Measurements from ENCODE around the gene LBP. TPM values are rescaled to one million over a fixed set of nuclear protein-coding genes. Genes with fewer than 3 reads are reported as not detected.

LBP gene
- total and polyA plus RNA-seq, 2 experiments from 2014 or later = 0.10 to 0.19 TPM

- TF ChIP-seq ETS1 (IDR thresholded peaks at IDR 0.05) = no peak
Measured at GRCh38 chr20:38331245-38331644, 15.0 kb upstream of the LBP start (continued).

DNA sequence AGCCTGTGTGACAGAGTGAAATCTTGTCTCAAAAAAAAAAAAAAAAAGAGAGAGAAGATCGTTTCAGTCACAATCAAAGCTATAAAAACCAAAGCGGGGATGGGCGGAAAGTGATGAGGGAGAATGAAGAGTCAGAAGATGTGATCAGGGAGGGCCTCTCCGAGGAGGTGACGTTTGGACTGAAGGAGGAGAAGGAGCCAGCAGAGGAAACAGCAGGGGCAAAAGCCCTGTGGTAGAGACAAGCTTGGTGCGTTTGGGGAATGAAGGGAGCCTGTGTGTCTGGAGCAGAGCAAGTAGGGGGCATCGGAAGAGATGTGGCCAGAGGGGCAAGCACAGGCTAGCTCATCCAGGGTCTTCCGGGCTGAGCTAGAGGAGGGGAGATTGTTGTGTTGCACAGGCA is 14.5 kb upstream of the LBP start:
- DNase-seq (ENCODE audit: low spot score) (no peak), ATAC-seq (no peak)
- H3F3A ChIP-seq (replicated peaks; ENCODE audit: low read depth) = no peaks in the 10 kb centered on the region
- H2AFZ ChIP-seq = 0 out of 2 replicates have a peak overlapping the region, but pooled peaks have one; percentile 18
- no peaks in the 10 kb centered on the region for H4K20me1 ChIP-seq (replicated peaks; ENCODE audit: insufficient read depth)
- no peak overlapping the region for H3K27ac ChIP-seq (ENCODE audit: low read depth)
- no peak overlapping the region for H3K27ac Mint-ChIP-seq
- H3K9me3 Mint-ChIP-seq = no peaks in the 10 kb centered on the region
- no peaks in the 10 kb centered on the region for H3K36me3 Mint-ChIP-seq (ENCODE audit: low read depth)
- no peaks in the 10 kb centered on the region for H3K4me1 ChIP-seq (ENCODE audit: insufficient read depth)
- H3K27me3 ChIP-seq (ENCODE audit: insufficient read depth) = no peaks in the 10 kb centered on the region
- TF ChIP-seq, protein P1, sequence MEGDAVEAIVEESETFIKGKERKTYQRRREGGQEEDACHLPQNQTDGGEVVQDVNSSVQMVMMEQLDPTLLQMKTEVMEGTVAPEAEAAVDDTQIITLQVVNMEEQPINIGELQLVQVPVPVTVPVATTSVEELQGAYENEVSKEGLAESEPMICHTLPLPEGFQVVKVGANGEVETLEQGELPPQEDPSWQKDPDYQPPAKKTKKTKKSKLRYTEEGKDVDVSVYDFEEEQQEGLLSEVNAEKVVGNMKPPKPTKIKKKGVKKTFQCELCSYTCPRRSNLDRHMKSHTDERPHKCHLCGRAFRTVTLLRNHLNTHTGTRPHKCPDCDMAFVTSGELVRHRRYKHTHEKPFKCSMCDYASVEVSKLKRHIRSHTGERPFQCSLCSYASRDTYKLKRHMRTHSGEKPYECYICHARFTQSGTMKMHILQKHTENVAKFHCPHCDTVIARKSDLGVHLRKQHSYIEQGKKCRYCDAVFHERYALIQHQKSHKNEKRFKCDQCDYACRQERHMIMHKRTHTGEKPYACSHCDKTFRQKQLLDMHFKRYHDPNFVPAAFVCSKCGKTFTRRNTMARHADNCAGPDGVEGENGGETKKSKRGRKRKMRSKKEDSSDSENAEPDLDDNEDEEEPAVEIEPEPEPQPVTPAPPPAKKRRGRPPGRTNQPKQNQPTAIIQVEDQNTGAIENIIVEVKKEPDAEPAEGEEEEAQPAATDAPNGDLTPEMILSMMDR (conservative IDR thresholded peaks at IDR 0.05; ENCODE audit: low read depth in 2 of 2) = no peak
- TF ChIP-seq NANOG (IDR thresholded peaks at IDR 0.05; ENCODE audit: borderline replicate concordance) (no peak), CREB1 (CRISPR knock-in tag; IDR thresholded peaks at IDR 0.05; ENCODE audit: low read depth) (no peak), EZH2phosphoT487 (IDR thresholded peaks at IDR 0.05; ENCODE audit: unreplicated experiment) (no peak), STAT1 (IDR thresholded peaks at IDR 0.05; ENCODE audit: unreplicated experiment) (no peak), ETS1 (IDR thresholded peaks at IDR 0.05) (no peak), POLR2AphosphoS5 (IDR thresholded peaks at IDR 0.05; ENCODE audit: low read depth) (no peak), EZH2 (IDR thresholded peaks at IDR 0.05; ENCODE audit: low read depth, unreplicated experiment) (no peak), ZNF331 (CRISPR knock-in tag; IDR thresholded peaks at IDR 0.05; ENCODE audit: low read depth) (no peak)
- no peak overlapping the region for H3K4me3 ChIP-seq
- H3K27me3 Mint-ChIP-seq (ENCODE audit: insufficient read depth, low read depth, poor library complexity) = peaks cover 4% of the 10 kb centered on the region
- no peaks in the 10 kb centered on the region for H3K36me3 ChIP-seq (ENCODE audit: insufficient read depth)
- H3K79me2 ChIP-seq (replicated peaks; ENCODE audit: insufficient read depth) = no peaks in the 10 kb centered on the region
- H3K4me1 Mint-ChIP-seq = no peaks in the 10 kb centered on the region
- H3K9me2 ChIP-seq (ENCODE audit: insufficient read depth) = no peaks in the 10 kb centered on the region
- H3K4me3 Mint-ChIP-seq = no peak overlapping the region
- no peak overlapping the region for H3K4me2 ChIP-seq

- H3K9me3 Mint-ChIP-seq = peaks cover 13% of the 10 kb centered on the region
- TF ChIP-seq STAT1 (IDR thresholded peaks at IDR 0.05; ENCODE audit: unreplicated experiment) (no peak), ZNF114 (CRISPR knock-in tag; IDR thresholded peaks at IDR 0.05) (no peak), REST (IDR thresholded peaks at IDR 0.05; ENCODE audit: unreplicated experiment) (no peak), EZH2 (IDR thresholded peaks at IDR 0.05; ENCODE audit: low read depth, unreplicated experiment) (no peak), JUNB (IDR thresholded peaks at IDR 0.05; ENCODE audit: unreplicated experiment) (no peak), NANOG (IDR thresholded peaks at IDR 0.05; ENCODE audit: borderline replicate concordance) (no peak), EZH2phosphoT487 (IDR thresholded peaks at IDR 0.05; ENCODE audit: unreplicated experiment) (no peak)
Measured at GRCh38 chr20:38334016-38334415, 12.3 kb upstream of the LBP start.

More at GRCh38 chr20:38334016-38334415, 12.3 kb upstream of the LBP start:
- ATAC-seq (no peak), DNase-seq (ENCODE audit: low spot score) (no peak)
- Mint-ChIP-seq H3K4me1 (peaks cover 1% of the 10 kb centered on the region), H3K27me3 (ENCODE audit: insufficient read depth, low read depth, poor library complexity) (peaks cover 9% of the 10 kb centered on the region), H3K4me3 (no peak overlapping the region), H3K27ac (no peak overlapping the region), H3K36me3 (ENCODE audit: low read depth) (peaks cover 10% of the 10 kb centered on the region; the same call in 2 of the 3 replicates)
- peaks cover 1% of the 10 kb centered on the region for H3K4me1 ChIP-seq (ENCODE audit: insufficient read depth)
- H3K9me2 ChIP-seq (ENCODE audit: insufficient read depth) = peaks cover 3% of the 10 kb centered on the region; the same call in 1 of the 2 replicates
- no peak overlapping the region for H2AFZ ChIP-seq
- H3K79me2 ChIP-seq (replicated peaks; ENCODE audit: insufficient read depth) = no peaks in the 10 kb centered on the region
- H3K27me3 ChIP-seq (ENCODE audit: insufficient read depth) = no peaks in the 10 kb centered on the region
- H3F3A ChIP-seq (replicated peaks; ENCODE audit: low read depth) = no peaks in the 10 kb centered on the region
- no peaks in the 10 kb centered on the region for H4K20me1 ChIP-seq (replicated peaks; ENCODE audit: insufficient read depth)
- H3K36me3 ChIP-seq (ENCODE audit: insufficient read depth) = no peaks in the 10 kb centered on the region
- no peak overlapping the region for H3K27ac ChIP-seq (ENCODE audit: low read depth)
- H3K4me2 ChIP-seq = no peak overlapping the region
- no peak overlapping the region for H3K4me3 ChIP-seq

Measured in GM23338 (cell line).